ENCODE data around the gene EHD2.
"Not testable (repeated sequence)": the region's sequence is repeated elsewhere in the genome, so short reads cannot be mapped to it uniquely, and the experiment has no call there.

Gene EHD2

GRCh38 chr19:47766359-47766620, 53.1 kb downstream of the EHD2 start:
- TF ChIP-seq CTCF (IDR thresholded peaks at IDR 0.05): no peak
- no peaks in the 10 kb centered on the region for H3K36me3 ChIP-seq

DNA sequence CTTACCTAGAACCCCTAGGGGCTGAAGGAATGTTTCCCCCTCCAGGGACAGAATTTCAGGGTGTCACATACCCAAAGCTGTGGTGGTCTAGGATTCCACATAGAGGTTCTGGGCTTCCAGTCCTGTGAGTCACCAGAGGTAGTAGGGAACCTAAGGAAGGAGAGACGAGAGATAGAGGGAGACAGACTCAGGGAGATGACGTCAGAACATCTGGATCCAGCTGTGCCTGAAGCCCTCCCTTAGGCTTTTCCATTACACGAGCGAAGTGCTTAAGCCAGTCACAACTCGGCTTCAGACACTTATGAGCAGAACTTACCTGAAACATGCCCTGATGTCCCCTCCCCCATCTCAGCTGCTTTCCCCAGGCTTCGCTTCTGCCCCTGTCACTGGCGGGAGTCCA, 53.4 kb downstream of the EHD2 start:
- Histone ChIP-seq H3K9me3 (no peaks in the 10 kb centered on the region), H3K27me3 (peaks cover 5% of the 10 kb centered on the region), H3K4me1 (ENCODE audit: control insufficient read depth in 1 of 2, insufficient read depth in 1 of 2, low read depth in 1 of 2, low read length in 1 of 2) (no peaks in the 10 kb centered on the region), H3K36me3 (no peaks in the 10 kb centered on the region), H3K4me3 (ENCODE audit: low read depth in 1 of 2, low read length in 1 of 2) (no peak overlapping the region), H3K27ac (no peak overlapping the region)
- TF ChIP-seq CTCF (IDR thresholded peaks at IDR 0.05): no peak

More at GRCh38 chr19:47766359-47766620, 53.1 kb downstream of the EHD2 start:
- H3K27ac ChIP-seq: no peak overlapping the region
- H3K27me3 ChIP-seq: peaks cover 5% of the 10 kb centered on the region
- no peak overlapping the region for H3K4me3 ChIP-seq (ENCODE audit: low read depth in 1 of 2, low read length in 1 of 2)
- H3K4me1 ChIP-seq (ENCODE audit: control insufficient read depth in 1 of 2, insufficient read depth in 1 of 2, low read depth in 1 of 2, low read length in 1 of 2): no peaks in the 10 kb centered on the region
- H3K9me3 ChIP-seq: no peaks in the 10 kb centered on the region

- Histone ChIP-seq H3K9me3 (no peaks in the 10 kb centered on the region), H3K4me1 (ENCODE audit: control insufficient read depth in 1 of 2, insufficient read depth in 1 of 2, low read depth in 1 of 2, low read length in 1 of 2) (no peaks in the 10 kb centered on the region), H3K4me3 (ENCODE audit: low read depth in 1 of 2, low read length in 1 of 2) (no peak overlapping the region), H3K27ac (no peak overlapping the region), H3K27me3 (peaks cover 5% of the 10 kb centered on the region), H3K36me3 (no peaks in the 10 kb centered on the region)
- TF ChIP-seq CTCF (IDR thresholded peaks at IDR 0.05): no peak
These were observed 54.1 kb downstream of the EHD2 start for GRCh38 chr19:47767349-47767748.

GRCh38 chr19:47768604-47769003, 55.4 kb downstream of the EHD2 start:
- Histone ChIP-seq H3K4me3 (ENCODE audit: low read depth in 1 of 2, low read length in 1 of 2) (no peak overlapping the region), H3K9me3 (no peaks in the 10 kb centered on the region), H3K27ac (no peak overlapping the region), H3K4me1 (ENCODE audit: control insufficient read depth in 1 of 2, insufficient read depth in 1 of 2, low read depth in 1 of 2, low read length in 1 of 2) (no peaks in the 10 kb centered on the region), H3K36me3 (no peaks in the 10 kb centered on the region), H3K27me3 (peaks cover 5% of the 10 kb centered on the region)
- no peak for TF ChIP-seq CTCF (IDR thresholded peaks at IDR 0.05)

- Histone ChIP-seq H3K9me3 (no peaks in the 10 kb centered on the region), H3K27ac (no peak overlapping the region), H3K36me3 (no peaks in the 10 kb centered on the region), H3K4me3 (ENCODE audit: low read depth in 1 of 2, low read length in 1 of 2) (no peak overlapping the region), H3K27me3 (peaks cover 5% of the 10 kb centered on the region), H3K4me1 (ENCODE audit: control insufficient read depth in 1 of 2, insufficient read depth in 1 of 2, low read depth in 1 of 2, low read length in 1 of 2) (no peaks in the 10 kb centered on the region)
- TF ChIP-seq CTCF (IDR thresholded peaks at IDR 0.05): no peak
These were observed 56.3 kb downstream of the EHD2 start for GRCh38 chr19:47769534-47769933.

DNA sequence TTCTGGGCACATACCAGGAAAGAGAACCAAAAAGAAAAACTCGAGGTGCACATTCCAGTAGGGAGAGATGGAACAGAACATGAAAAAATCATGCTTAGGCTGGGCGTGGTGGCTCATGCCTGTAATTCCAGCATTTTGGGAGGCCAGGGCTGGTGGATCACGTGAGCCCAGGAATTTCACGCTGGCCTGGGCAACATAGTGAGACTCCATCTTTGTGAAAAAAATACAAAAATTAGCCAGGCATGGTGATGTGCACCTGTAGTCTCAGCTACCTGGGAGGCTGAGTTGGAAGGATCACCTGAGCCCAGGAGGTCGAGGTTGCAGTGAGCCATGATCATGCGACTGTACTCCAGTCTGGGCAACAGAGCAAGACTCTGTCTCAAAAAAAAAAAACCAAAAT, 58.1 kb downstream of the EHD2 start:
- H3K36me3 ChIP-seq; H3K27ac ChIP-seq; H3K9me3 ChIP-seq; H3K4me1 ChIP-seq (ENCODE audit: control insufficient read depth in 1 of 2, insufficient read depth in 1 of 2, low read depth in 1 of 2, low read length in 1 of 2); H3K27me3 ChIP-seq; H3K4me3 ChIP-seq (ENCODE audit: low read depth in 1 of 2, low read length in 1 of 2): not testable (repeated sequence)
